IMR-90 (cell line): ENCODE measurements around the gene GPR39. TPM values are rescaled to one million over a fixed set of nuclear protein-coding genes. Genes with fewer than 3 reads are reported as not detected.

Source experiments
- ATAC-seq: fragments of 200-7000 bp; cut with Tn5 transposase; 2 replicates; pipeline ENCODE4 v1.9.1; 2020; ENCODE audit warnings: low read depth, mild to moderate bottlenecking, moderate library complexity
- BruUV-seq: library from RNA; stranded (reverse); fragments of 400-500 nt; replicated peaks from 2 replicates; lab custom pipeline; 2021; lab: Mats Ljungman, UMichigan
- CTCF ChIA-PET: fragments of 300-600 bp; formaldehyde crosslinking; extraction: SDS; loops from one replicate; lab custom pipeline; 2021; ENCODE audit warnings: antibody characterized with exemption; lab: Yijun Ruan, JAX
- POLR2A ChIA-PET: fragments of 300-600 bp; sonication (Branson Sonifier 250); formaldehyde crosslinking; loops from one replicate; lab custom pipeline; 2022; ENCODE audit warnings: antibody characterized with exemption; ENCODE audit not compliant: unreplicated experiment; lab: Charles Lee
- DNase-seq: peaks from one replicate; pipeline ENCODE4 v3.0.0; 2013
- H2AFZ ChIP-seq: replicated peaks from 2 replicates; pipeline ENCODE3; 2013; ENCODE audit warnings: low read length, mild to moderate bottlenecking; ENCODE audit not compliant: poor library complexity
- H2AK5ac ChIP-seq: 2 replicates; pipeline ENCODE4 v1.6.1; 2013; ENCODE audit warnings: low read depth, low read length, inconsistent platforms
- H2AK9ac ChIP-seq: replicated peaks from 2 replicates; pipeline ENCODE3; 2013; ENCODE audit warnings: mild to moderate bottlenecking, low read depth, low read length, moderate library complexity; ENCODE audit not compliant: poor library complexity
- H2BK120ac ChIP-seq: 2 replicates; pipeline ENCODE4 v1.6.1; 2013; ENCODE audit warnings: low read depth, low read length, inconsistent platforms
- H2BK15ac ChIP-seq: 3 replicates; pipeline ENCODE4 v1.6.1; 2013; ENCODE audit warnings: low read depth, low read length, inconsistent platforms
- H2BK20ac ChIP-seq: 2 replicates; pipeline ENCODE4 v1.6.1; 2013; ENCODE audit warnings: low read depth, mild to moderate bottlenecking, inconsistent platforms, low read length, moderate library complexity
- H2BK5ac ChIP-seq: 2 replicates; pipeline ENCODE4 v1.6.1; 2013; ENCODE audit warnings: mild to moderate bottlenecking, low read depth, low read length, inconsistent platforms; ENCODE audit not compliant: poor library complexity, severe bottlenecking
- H3K14ac ChIP-seq: replicated peaks from 2 replicates; pipeline ENCODE4 v1.6.1; 2013; ENCODE audit warnings: low read depth, low read length, inconsistent platforms
- H3K18ac ChIP-seq: 2 replicates; pipeline ENCODE4 v1.6.1; 2013; ENCODE audit warnings: low read depth, low read length, control low read depth
- H3K23ac ChIP-seq: 2 replicates; pipeline ENCODE4 v1.6.1; 2013; ENCODE audit warnings: low read depth, low read length, inconsistent platforms
- H3K27ac ChIP-seq: 2 replicates; pipeline ENCODE4 v1.5.1; 2013; ENCODE audit warnings: mild to moderate bottlenecking, control low read depth, low read length; ENCODE audit not compliant: insufficient read depth
- H3K27me3 ChIP-seq: 2 replicates; pipeline ENCODE4 v1.6.1; 2013; ENCODE audit warnings: low read length; ENCODE audit not compliant: control insufficient read depth, insufficient read depth
- H3K36me3 ChIP-seq: 2 replicates; pipeline ENCODE4 v1.6.1; 2013; ENCODE audit warnings: low read length, mixed read lengths; ENCODE audit not compliant: control insufficient read depth, insufficient read depth
- H3K4ac ChIP-seq: 2 replicates; pipeline ENCODE4 v1.6.1; 2013; ENCODE audit warnings: low read depth, low read length, inconsistent platforms
- H3K4me1 ChIP-seq: 2 replicates; pipeline ENCODE4 v1.6.1; 2013; ENCODE audit warnings: low read length, mixed read lengths; ENCODE audit not compliant: control insufficient read depth, insufficient read depth
- H3K4me2 ChIP-seq: 2 replicates; pipeline ENCODE4 v1.6.1; 2013; ENCODE audit warnings: low read depth, mild to moderate bottlenecking, control low read depth, low read length, moderate library complexity
- H3K4me3 ChIP-seq: 2 replicates; pipeline ENCODE4 v1.5.1; 2013; ENCODE audit warnings: low read depth, mild to moderate bottlenecking, control low read depth, low read length, moderate library complexity; ENCODE audit not compliant: insufficient read depth
- H3K56ac ChIP-seq: 2 replicates; pipeline ENCODE4 v1.6.1; 2013; ENCODE audit warnings: low read length, inconsistent platforms; ENCODE audit not compliant: insufficient read depth; ENCODE audit errors: extremely low read depth
- H3K79me1 ChIP-seq, 2 experiments: 2 replicates each; pipeline ENCODE4 v1.6.1; 2013; ENCODE audit warnings: low read length in 2 of 2, inconsistent platforms in 1 of 2, low read depth in 1 of 2
- H3K9ac ChIP-seq: 2 replicates; pipeline ENCODE4 v1.6.1; 2013; ENCODE audit warnings: low read depth, low read length, control low read depth
- H3K9me1 ChIP-seq: 2 replicates; pipeline ENCODE4 v1.6.1; 2013; ENCODE audit warnings: low read length, inconsistent platforms; ENCODE audit not compliant: insufficient read depth
- H3K9me3 ChIP-seq: 2 replicates; pipeline ENCODE4 v1.6.1; 2013; ENCODE audit warnings: low read length; ENCODE audit not compliant: control insufficient read depth, insufficient read depth
- H4K20me1 ChIP-seq: 2 replicates; pipeline ENCODE4 v1.6.1; 2013; ENCODE audit warnings: low read length, inconsistent platforms; ENCODE audit not compliant: insufficient read depth
- H4K5ac ChIP-seq: 2 replicates; pipeline ENCODE4 v1.6.1; 2013; ENCODE audit warnings: mild to moderate bottlenecking, low read depth, low read length, control low read depth
- H4K8ac ChIP-seq, 2 experiments: 2 replicates each; pipeline ENCODE4 v1.6.1; 2013; ENCODE audit warnings: low read depth in 2 of 2, low read length in 2 of 2, control low read depth in 1 of 2, inconsistent platforms in 1 of 2
- H4K91ac ChIP-seq: 2 replicates; pipeline ENCODE4 v1.6.1; 2013; ENCODE audit warnings: low read depth, low read length, inconsistent platforms; ENCODE audit not compliant: insufficient read depth
- MAZ ChIP-seq: IDR thresholded peaks from 2 replicates; pipeline ENCODE4 v1.6.1; 2012; ENCODE audit warnings: low read depth, mild to moderate bottlenecking, low read length, improper control_type of control experiment, moderate library complexity, borderline replicate concordance
- RFX5 ChIP-seq: IDR thresholded peaks from 2 replicates; pipeline ENCODE4 v1.8.0; 2012; ENCODE audit warnings: low read depth, mild to moderate bottlenecking, low read length, moderate library complexity
- SMC3 ChIP-seq: fragments of 150-350 bp; IDR thresholded peaks from 2 replicates; pipeline ENCODE4 v1.6.1; 2016; ENCODE audit warnings: low read depth, mild to moderate bottlenecking, antibody characterized with exemption, low read length, moderate library complexity
- whole genome bisulfite sequencing, 2 experiments: methylation state at CpG; one replicate each; pipeline versions ENCODE4 v1.1.5 to v1.1.7; 2013; ENCODE audit warnings: missing lambda C conversion rate in 2 of 2; ENCODE audit not compliant: insufficient read length in 1 of 2; ENCODE audit errors: extremely low coverage in 2 of 2; 5-methylcytosine and 5-hydroxymethylcytosine counted together
- dilution Hi-C: fragments of 300-500 bp; cut with HindIII; formaldehyde crosslinking; loops from one replicate; pipeline ENCODE4 v1.14.3; 2018; ENCODE audit warnings: low sequenced_read_pairs; ENCODE audit not compliant: unreplicated experiment
- in situ Hi-C: fragments of 300-500 bp; cut with MboI; formaldehyde crosslinking; loops from 3 replicates; pipeline ENCODE4 v1.14.3; 2019; ENCODE audit warnings: low sequenced_read_pairs, inconsistent platforms, mixed read lengths
- intact Hi-C: fragments of 100-400 bp; cut with micrococcal nuclease; formaldehyde crosslinking; loops from 2 replicates; pipeline ENCODE4 v1.10.0; 2022
- polyA plus RNA-seq, 3 experiments: library from polyadenylated mRNA; depleted of rRNA; stranded (reverse); fragments of >200 nt; gene quantifications; 2 replicates each; pipeline ENCODE4 v1.2.3, GENCODE V29; 2012; ENCODE audit warnings: low replicate concordance in 1 of 3
- total RNA-seq: library from RNA; depleted of rRNA; stranded (reverse); fragments of >200 nt; gene quantifications from 2 replicates; pipeline ENCODE4 v1.2.3, GENCODE V29; 2012

GPR39 gene
- total and polyA plus RNA-seq, 2 of the 4 experiments (the other 2 are of a cell fraction): 4.4 to 9.0 TPM

DNA sequence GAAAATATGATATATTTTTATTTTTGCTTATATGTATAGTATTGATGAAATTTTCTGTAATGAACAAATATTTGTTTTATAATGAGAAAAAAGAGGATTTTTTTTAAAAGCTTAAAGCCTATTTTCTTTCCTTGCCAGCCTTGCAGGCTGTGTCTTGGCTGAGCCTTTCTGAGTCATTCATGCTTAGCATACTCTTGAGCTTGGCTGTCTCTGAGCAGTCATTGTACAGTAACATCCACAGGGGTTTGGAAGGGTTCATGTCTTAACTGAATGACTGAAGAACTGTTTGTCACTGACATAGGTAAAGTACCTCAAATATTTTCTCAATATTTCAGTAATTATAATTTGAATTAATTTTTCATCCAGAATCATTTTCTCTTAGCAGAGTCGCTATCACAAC lies 49.3 kb downstream of the GPR39 start:
- WGBS, 2 experiments: no CpG with 5 or more reads among the region's 1 CpG
- Histone ChIP-seq H3K23ac (no peak overlapping the region), H2BK20ac (no peak overlapping the region), H2AK5ac (no peak overlapping the region), H2AFZ (no peak overlapping the region), H3K4me1 (no peaks in the 10 kb centered on the region), H3K9me1 (no peaks in the 10 kb centered on the region), H4K20me1 (no peaks in the 10 kb centered on the region), H4K91ac (no peak overlapping the region), H4K8ac (no peak overlapping the region), H3K18ac (no peak overlapping the region), H4K5ac (no peak overlapping the region), H3K56ac (no peak overlapping the region), H3K9ac (no peak overlapping the region), H2BK15ac (no peak overlapping the region), H3K4me3 (no peak overlapping the region), H2AK9ac (no peak overlapping the region), H3K36me3 (no peaks in the 10 kb centered on the region), H3K27me3 (no peaks in the 10 kb centered on the region), H3K14ac (no peak overlapping the region), H3K9me3 (peaks cover 26% of the 10 kb centered on the region), H2BK5ac (no peak overlapping the region), H2BK120ac (no peak overlapping the region), H3K27ac (no peak overlapping the region), H3K4ac (no peak overlapping the region), H3K79me1 (no peaks in the 10 kb centered on the region), H3K4me2 (no peak overlapping the region)
- ChIA-PET CTCF (no interaction called here), POLR2A (interaction anchor here (0.6 kb wide), 1 partner anchor 28 kb away, joined by 12 read pairs; no protein-coding TSS in a partner anchor)
- TF ChIP-seq RFX5 (no peak), MAZ (no peak), SMC3 (no peak)
- dilution Hi-C loops (no loop called here), in situ Hi-C loops (no loop called here), intact Hi-C loops (no loop called here)
- no peak for ATAC-seq
- peak; percentile 29 for DNase-seq
- BruUV-seq: no TSS peak
